CD4-positive, alpha-beta memory T cell (primary cell): Measurements from ENCODE around the gene TEX13B. TPM values are rescaled to one million over a fixed set of nuclear protein-coding genes. Genes with fewer than 3 reads are reported as not detected.

ENCODE experiments used
- CTCF ChIA-PET: fragments of 350-600 bp; sonication (Branson Sonifier 250); formaldehyde crosslinking; loops from one replicate; lab custom pipeline; 2021; ENCODE audit warnings: inconsistent platforms; ENCODE audit not compliant: partially characterized antibody; lab: Charles Lee
- POLR2A ChIA-PET: fragments of 350-600 bp; sonication (Branson Sonifier 250); formaldehyde crosslinking; loops from one replicate; lab custom pipeline; 2021; ENCODE audit not compliant: partially characterized antibody; lab: Charles Lee
- DNase-seq, 5 donors: peaks; one replicate each; pipeline versions ENCODE4 v3.0.0 to v3.0.0-alpha.2; 2020 to 2022; ENCODE audit warnings: mixed read lengths in 1 of 5
- H3K27ac ChIP-seq: one replicate; pipeline ENCODE4 v1.7.0; 2013; ENCODE audit warnings: low read depth, low read length
- H3K27me3 ChIP-seq: 2 replicates; pipeline ENCODE4 v1.7.0; 2013; ENCODE audit warnings: mild to moderate bottlenecking, low read length, moderate library complexity; ENCODE audit not compliant: insufficient read depth
- H3K36me3 ChIP-seq: 2 replicates; pipeline ENCODE4 v1.7.0; 2013; ENCODE audit warnings: mild to moderate bottlenecking, low read length, moderate library complexity; ENCODE audit not compliant: insufficient read depth
- H3K4me1 ChIP-seq: 2 replicates; pipeline ENCODE4 v1.7.0; 2013; ENCODE audit warnings: mild to moderate bottlenecking, low read length, moderate library complexity; ENCODE audit not compliant: insufficient read depth
- H3K4me3 ChIP-seq, 2 donors: one replicate each; pipeline ENCODE4 v1.7.0; 2013; ENCODE audit warnings: low read length in 2 of 2, mild to moderate bottlenecking in 1 of 2
- H3K9me3 ChIP-seq, 2 donors: one replicate each; pipeline ENCODE4 v1.7.0; 2013; ENCODE audit warnings: low read length in 2 of 2, control low read depth in 1 of 2; ENCODE audit not compliant: control insufficient read depth in 1 of 2
- H3K27ac Mint-ChIP-seq, 7 donors: one replicate each; pipeline ENCODE4 v1.8.0; 2020 to 2021; ENCODE audit warnings: mixed read lengths in 7 of 7, mild to moderate bottlenecking in 6 of 7, inconsistent platforms in 3 of 7, moderate library complexity in 3 of 7
- H3K27me3 Mint-ChIP-seq, 2 donors: one replicate each; pipeline ENCODE4 v1.8.0; 2020 to 2021; ENCODE audit warnings: mixed read lengths in 2 of 2
- H3K36me3 Mint-ChIP-seq, 2 donors: one replicate each; pipeline ENCODE4 v1.8.0; 2020 to 2021; ENCODE audit warnings: mixed read lengths in 2 of 2, inconsistent platforms in 1 of 2, mild to moderate bottlenecking in 1 of 2
- H3K4me1 Mint-ChIP-seq, 4 donors: one replicate each; pipeline ENCODE4 v1.8.0; 2020 to 2021; ENCODE audit warnings: mixed read lengths in 4 of 4, mild to moderate bottlenecking in 1 of 4
- H3K4me3 Mint-ChIP-seq, 8 donors: one replicate each; pipeline ENCODE4 v1.8.0; 2020 to 2021; ENCODE audit warnings: mixed read lengths in 8 of 8, mild to moderate bottlenecking in 7 of 8, moderate library complexity in 6 of 8, inconsistent platforms in 3 of 8
- H3K9me3 Mint-ChIP-seq, 8 donors: one replicate each; pipeline ENCODE4 v1.8.0; 2020 to 2021; ENCODE audit warnings: mixed read lengths in 8 of 8, mild to moderate bottlenecking in 5 of 8, inconsistent platforms in 3 of 8, moderate library complexity in 1 of 8
- intact Hi-C: fragments of 100-400 bp; cut with micrococcal nuclease; formaldehyde crosslinking; loops from one replicate; pipeline ENCODE4 v1.15.1; 2023
- polyA plus RNA-seq, 2 donors: library from polyadenylated mRNA; unstranded; fragments of 300-500 nt; fragmentation: Illumina TruSeq; gene quantifications; one replicate each; pipeline ENCODE4 v1.2.3, GENCODE V29; 2021
- total RNA-seq, 2 experiments: library from RNA; stranded (reverse); gene quantifications; one replicate each; pipeline ENCODE4 v1.2.3, GENCODE V29; 2021

TEX13B gene
- total and polyA plus RNA-seq, 4 experiments from 2014 or later, result not detected

- ChIA-PET CTCF (interaction anchor here (1.0 to 5.7 kb wide), 9 partner anchors 11 to 391 kb away, joined by 3 to 38 read pairs (median 5); partner anchors contain the start of gene VSIG1), POLR2A (interaction anchor here (1.4 kb wide), 1 partner anchor 71 kb away, joined by 10 read pairs; the partner anchor contains the start of genes ATG4A and PSMD10)
- H3K27ac ChIP-seq, result peak overlapping the region; percentile 44
- peaks cover 72% of the 10 kb centered on the region for H3K4me1 ChIP-seq
- peaks cover 0 to 3% (median 0%) of the 10 kb centered on the region in 8 donors for H3K9me3 Mint-ChIP-seq
- DNase-seq, result peak in 4 of 5 donors; percentile 24 to 49 (median 33)
- peak overlapping the region; percentile 76 to 99 (median 96) for H3K27ac Mint-ChIP-seq
- intact Hi-C loops, result loop anchor here (1.0 kb wide), 2 partner anchors 52 to 71 kb away; partner anchors contain the start of genes ATG4A and PSMD10
- H3K27me3 Mint-ChIP-seq, result no peaks in the 10 kb centered on the region
- no peaks in the 10 kb centered on the region for H3K36me3 ChIP-seq
- peak overlapping the region; percentile 79 to 95 (median 90) for H3K4me3 Mint-ChIP-seq
- no peaks in the 10 kb centered on the region for H3K9me3 ChIP-seq
- H3K27me3 ChIP-seq, result no peaks in the 10 kb centered on the region
- peaks cover 0 to 4% of the 10 kb centered on the region in 2 donors for H3K36me3 Mint-ChIP-seq
- H3K4me3 ChIP-seq, result peak overlapping the region; percentile 26 to 36
- peaks cover 47 to 93% (median 73%) of the 10 kb centered on the region in 4 donors for H3K4me1 Mint-ChIP-seq
Measured at GRCh38 chrX:108020631-108021030, 38.5 kb upstream of the TEX13B start.

- Histone ChIP-seq H3K4me1 (peaks cover 72% of the 10 kb centered on the region), H3K4me3 (peak overlapping the region; percentile 36 to 44), H3K27me3 (no peaks in the 10 kb centered on the region), H3K9me3 (no peaks in the 10 kb centered on the region), H3K36me3 (no peaks in the 10 kb centered on the region), H3K27ac (peak overlapping the region; percentile 63)
- peaks cover 42 to 86% (median 66%) of the 10 kb centered on the region in 4 donors for H3K4me1 Mint-ChIP-seq
- H3K36me3 Mint-ChIP-seq, result peaks cover 0 to 4% of the 10 kb centered on the region in 2 donors
- intact Hi-C loops, result loop anchor here (5.0 kb wide), 1 partner anchor 347 kb away; no protein-coding TSS in a partner anchor
- peak in 1 of 5 donors; percentile 21 for DNase-seq
- H3K9me3 Mint-ChIP-seq, result peaks cover 0 to 5% (median under 1%) of the 10 kb centered on the region in 8 donors
- ChIA-PET POLR2A (interaction anchor here (0.8 to 1.9 kb wide), 7 partner anchors 17 to 1408 kb away, joined by 3 to 9 read pairs (median 4); partner anchors contain the start of genes ATG4A, MID2, PRPS1 and PSMD10), CTCF (interaction anchor here (1.0 to 5.7 kb wide), 4 partner anchors 10 to 65 kb away, joined by 3 to 38 read pairs (median 20); no protein-coding TSS in a partner anchor)
- peak overlapping the region; percentile 91 to 99 (median 96) for H3K27ac Mint-ChIP-seq
- H3K27me3 Mint-ChIP-seq, result no peaks in the 10 kb centered on the region
- H3K4me3 Mint-ChIP-seq, result peak overlapping the region; percentile 79 to 95 (median 90)
Measured at GRCh38 chrX:108019382-108019875, 37.3 kb upstream of the TEX13B start.

- H3K4me1 Mint-ChIP-seq, result peaks cover 38 to 82% (median 62%) of the 10 kb centered on the region in 4 donors
- H3K36me3 Mint-ChIP-seq, result peaks cover 0 to 4% of the 10 kb centered on the region in 2 donors
- POLR2A ChIA-PET, result interaction anchor here (0.8 to 1.9 kb wide), 10 partner anchors 16 to 1407 kb away, joined by 3 to 9 read pairs (median 4); partner anchors contain the start of genes ATG4A, MID2, PRPS1 and PSMD10
Measured at GRCh38 chrX:108018656-108019381, 36.6 kb upstream of the TEX13B start.

GRCh38 chrX:108001218-108001814 is 19.1 kb upstream of the TEX13B start:
- Mint-ChIP-seq H3K27me3 (peaks cover 1 to 2% of the 10 kb centered on the region in 2 donors), H3K4me3 (peak overlapping the region in 5 of 8 donors; percentile 1 to 72 (median 27)), H3K9me3 (peaks cover 0 to 12% (median 6%) of the 10 kb centered on the region in 8 donors), H3K27ac (peak overlapping the region in 4 of 7 donors; percentile 42 to 80 (median 72)), H3K36me3 (peaks cover 3 to 4% of the 10 kb centered on the region in 2 donors), H3K4me1 (peaks cover 3 to 11% (median 6%) of the 10 kb centered on the region in 4 donors)
- no peaks in the 10 kb centered on the region for H3K27me3 ChIP-seq
- no peak overlapping the region for H3K4me3 ChIP-seq
- no peaks in the 10 kb centered on the region for H3K9me3 ChIP-seq
- H3K4me1 ChIP-seq, result no peaks in the 10 kb centered on the region
- intact Hi-C loops, result loop anchor here (1.0 kb wide), 1 partner anchor 17 kb away; no protein-coding TSS in a partner anchor
- ChIA-PET POLR2A (interaction anchor here (1.5 kb wide), 1 partner anchor 17 kb away, joined by 4 read pairs; no protein-coding TSS in a partner anchor), CTCF (interaction anchor here (1.2 to 3.7 kb wide), 8 partner anchors 8 to 83 kb away, joined by 3 to 37 read pairs (median 5); no protein-coding TSS in a partner anchor)
- no peak overlapping the region for H3K27ac ChIP-seq
- no peaks in the 10 kb centered on the region for H3K36me3 ChIP-seq
- DNase-seq, result peak; percentile 37 to 63 (median 60)

More at GRCh38 chrX:108018656-108019381, 36.6 kb upstream of the TEX13B start:
- H3K9me3 Mint-ChIP-seq, result peaks cover 0 to 8% (median 5%) of the 10 kb centered on the region in 8 donors
- H3K9me3 ChIP-seq, result no peaks in the 10 kb centered on the region
- CTCF ChIA-PET, result interaction anchor here (0.8 to 5.7 kb wide), 3 partner anchors 18 to 66 kb away, joined by 3 to 37 read pairs (median 3); no protein-coding TSS in a partner anchor
- H3K4me3 ChIP-seq, result peak overlapping the region; percentile 36 to 44
- H3K4me3 Mint-ChIP-seq, result peak overlapping the region; percentile 79 to 95 (median 90)
- H3K27me3 Mint-ChIP-seq, result no peaks in the 10 kb centered on the region
- no peaks in the 10 kb centered on the region for H3K27me3 ChIP-seq
- H3K27ac ChIP-seq, result peak overlapping the region; percentile 63
- H3K4me1 ChIP-seq, result peaks cover 71% of the 10 kb centered on the region
- H3K36me3 ChIP-seq, result no peaks in the 10 kb centered on the region
- DNase-seq, result peak; percentile 77 to 86 (median 80)
- peak overlapping the region; percentile 91 to 99 (median 96) for H3K27ac Mint-ChIP-seq
- intact Hi-C loops, result loop anchor here (1.0 to 5.0 kb wide), 2 partner anchors 18 to 347 kb away; no protein-coding TSS in a partner anchor

GRCh38 chrX:108000751-108001150 is 18.6 kb upstream of the TEX13B start:
- Histone ChIP-seq H3K27ac (no peak overlapping the region), H3K9me3 (no peaks in the 10 kb centered on the region), H3K27me3 (no peaks in the 10 kb centered on the region), H3K4me3 (no peak overlapping the region), H3K4me1 (no peaks in the 10 kb centered on the region), H3K36me3 (no peaks in the 10 kb centered on the region)
- no peak for DNase-seq
- H3K9me3 Mint-ChIP-seq, result peaks cover 0 to 12% (median 6%) of the 10 kb centered on the region in 8 donors
- ChIA-PET POLR2A (interaction anchor here (1.5 kb wide), 1 partner anchor 18 kb away, joined by 4 read pairs; no protein-coding TSS in a partner anchor), CTCF (interaction anchor here (0.9 to 3.7 kb wide), 10 partner anchors 8 to 83 kb away, joined by 3 to 37 read pairs (median 4); no protein-coding TSS in a partner anchor)
- peak overlapping the region in 2 of 7 donors; percentile 11 to 42 for H3K27ac Mint-ChIP-seq
- H3K27me3 Mint-ChIP-seq, result peaks cover 1 to 2% of the 10 kb centered on the region in 2 donors
- peaks cover 3 to 4% of the 10 kb centered on the region in 2 donors for H3K36me3 Mint-ChIP-seq
- intact Hi-C loops, result loop anchor here (1.0 kb wide), 1 partner anchor 18 kb away; no protein-coding TSS in a partner anchor
- peaks cover 3 to 11% (median 6%) of the 10 kb centered on the region in 4 donors for H3K4me1 Mint-ChIP-seq
- H3K4me3 Mint-ChIP-seq, result no peak overlapping the region

GRCh38 chrX:107996124-107996523 is 14.0 kb upstream of the TEX13B start:
- ChIA-PET CTCF (no interaction called here), POLR2A (no interaction called here)
- no peak overlapping the region for H3K27ac ChIP-seq
- Mint-ChIP-seq H3K4me1 (peaks cover 0 to 5% (median under 1%) of the 10 kb centered on the region in 4 donors), H3K27me3 (no peaks in the 10 kb centered on the region), H3K27ac (no peak overlapping the region), H3K9me3 (peaks cover 0 to 10% (median 6%) of the 10 kb centered on the region in 8 donors), H3K36me3 (peaks cover 3 to 13% of the 10 kb centered on the region in 2 donors), H3K4me3 (no peak overlapping the region)
- H3K9me3 ChIP-seq, result no peaks in the 10 kb centered on the region
- intact Hi-C loops, result no loop called here
- H3K36me3 ChIP-seq, result no peaks in the 10 kb centered on the region
- no peaks in the 10 kb centered on the region for H3K4me1 ChIP-seq
- DNase-seq, result no peak
- no peaks in the 10 kb centered on the region for H3K27me3 ChIP-seq
- no peak overlapping the region for H3K4me3 ChIP-seq
